ENCODE data around the gene SLC22A23. TPM values are rescaled to one million over a fixed set of nuclear protein-coding genes. Genes with fewer than 3 reads are reported as not detected.
"Not testable (repeated sequence)": the region's sequence is repeated elsewhere in the genome, so short reads cannot be mapped to it uniquely, and the experiment has no call there.

Gene SLC22A23
- total and polyA plus RNA-seq, 2 of the 4 experiments (the other 2 are of a cell fraction) = 0.72 to 1.6 TPM

DNA sequence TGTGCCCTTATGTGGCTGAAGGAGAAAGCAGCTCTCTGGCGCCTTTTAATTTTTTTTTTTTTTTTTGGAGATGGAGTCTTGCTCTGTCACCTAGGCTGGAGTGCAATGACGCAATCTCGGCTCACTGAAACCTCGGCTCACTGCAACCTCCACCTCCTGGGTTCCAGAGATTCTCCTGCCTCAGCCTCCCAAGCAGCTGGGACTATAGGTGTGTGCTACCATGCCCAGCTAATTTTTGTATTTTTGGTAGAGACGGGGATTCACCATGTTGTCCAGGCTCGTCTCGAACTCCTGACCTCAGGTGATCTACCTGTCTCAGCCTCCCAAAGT is 212.1 kb downstream of the SLC22A23 start:
- dilution Hi-C loops (cut with HindIII; ENCODE audit: low sequenced_read_pairs, unreplicated experiment); H4K5ac ChIP-seq (ENCODE audit: low read depth, low read length); intact Hi-C loops (cut with micrococcal nuclease); H3K79me1 ChIP-seq (ENCODE audit: low read depth in 1 of 2, low read length in 2 of 2); ATAC-seq (ENCODE audit: low read depth); H2BK5ac ChIP-seq (ENCODE audit: low read depth, low read length, poor library complexity, severe bottlenecking); H3K56ac ChIP-seq (ENCODE audit: extremely low read depth, insufficient read depth, low read length); H4K20me1 ChIP-seq (ENCODE audit: insufficient read depth, low read length); POLR2A ChIA-PET (ENCODE audit: unreplicated experiment); H4K8ac ChIP-seq (ENCODE audit: low read depth in 2 of 2, low read length in 2 of 2); H3K9ac ChIP-seq (ENCODE audit: low read depth, low read length); in situ Hi-C loops (cut with MboI; ENCODE audit: low sequenced_read_pairs); H2AFZ ChIP-seq (replicated peaks; ENCODE audit: low read length, poor library complexity); CTCF ChIA-PET; H2AK9ac ChIP-seq (replicated peaks; ENCODE audit: low read depth, low read length, poor library complexity); H3K27me3 ChIP-seq (ENCODE audit: control insufficient read depth, insufficient read depth, low read length); H2AK5ac ChIP-seq (ENCODE audit: low read depth, low read length); H3K4me2 ChIP-seq (ENCODE audit: low read depth, low read length); BruUV-seq (replicated peaks); H3K14ac ChIP-seq (replicated peaks; ENCODE audit: low read depth, low read length); DNase-seq; H3K18ac ChIP-seq (ENCODE audit: low read depth, low read length); H3K36me3 ChIP-seq (ENCODE audit: control insufficient read depth, insufficient read depth, low read length); H2BK120ac ChIP-seq (ENCODE audit: low read depth, low read length); H3K27ac ChIP-seq (ENCODE audit: insufficient read depth, low read length); H3K4ac ChIP-seq (ENCODE audit: low read depth, low read length); H3K4me3 ChIP-seq (ENCODE audit: insufficient read depth, low read depth, low read length); H3K23ac ChIP-seq (ENCODE audit: low read depth, low read length); H4K91ac ChIP-seq (ENCODE audit: insufficient read depth, low read depth, low read length); H2BK20ac ChIP-seq (ENCODE audit: low read depth, low read length); H3K9me3 ChIP-seq (ENCODE audit: control insufficient read depth, insufficient read depth, low read length); H2BK15ac ChIP-seq (ENCODE audit: low read depth, low read length): not testable (repeated sequence)
- Histone ChIP-seq H3K9me1 (ENCODE audit: insufficient read depth, low read length) (peaks cover 10% of the 10 kb centered on the region), H3K4me1 (ENCODE audit: control insufficient read depth, insufficient read depth, low read length) (peaks cover 13% of the 10 kb centered on the region)
- 100% methylated on average over 1 of the region's 7 CpGs; no CpG with 5 or more reads in 1 of the 2 experiments for WGBS, 2 experiments (ENCODE audit: extremely low coverage in 2 of 2, insufficient read length in 1 of 2)
